ENCODE data around the gene TUBAL3. TPM values are rescaled to one million over a fixed set of nuclear protein-coding genes. Genes with fewer than 3 reads are reported as not detected.

Gene TUBAL3
- total RNA-seq, 1 experiment from 2014 or later: not detected

GRCh38 chr10:5440206-5440605 is 35.6 kb upstream of the TUBAL3 start:
- BruUV-seq (replicated peaks): no TSS peak
- ATAC-seq (no peak), DNase-seq (ENCODE audit: low read depth, low spot score) (no peak)
- in situ Hi-C loops (cut with HindIII; ENCODE audit: low pct_unique_long_range_greater_than_20kb, low sequenced_read_pairs) (no loop called here), intact Hi-C loops (cut with micrococcal nuclease; ENCODE audit: unreplicated experiment) (no loop called here)
- Histone ChIP-seq H3K4me1 (ENCODE audit: control insufficient read depth, insufficient read depth, low read length) (no peaks in the 10 kb centered on the region), H3K27ac (ENCODE audit: low read length) (no peak overlapping the region), H3K9me3 (ENCODE audit: control insufficient read depth, insufficient read depth, low read depth, low read length) (no peaks in the 10 kb centered on the region), H3K27me3 (ENCODE audit: control insufficient read depth, insufficient read depth, low read length) (no peaks in the 10 kb centered on the region), H3K36me3 (ENCODE audit: control insufficient read depth, insufficient read depth, low read length) (no peaks in the 10 kb centered on the region), H3K4me3 (ENCODE audit: low read depth in 2 of 2, low read length in 2 of 2) (no peak overlapping the region)
- ChIA-PET CTCF (no interaction called here), POLR2A (no interaction called here)
- TF ChIP-seq, protein P1, sequence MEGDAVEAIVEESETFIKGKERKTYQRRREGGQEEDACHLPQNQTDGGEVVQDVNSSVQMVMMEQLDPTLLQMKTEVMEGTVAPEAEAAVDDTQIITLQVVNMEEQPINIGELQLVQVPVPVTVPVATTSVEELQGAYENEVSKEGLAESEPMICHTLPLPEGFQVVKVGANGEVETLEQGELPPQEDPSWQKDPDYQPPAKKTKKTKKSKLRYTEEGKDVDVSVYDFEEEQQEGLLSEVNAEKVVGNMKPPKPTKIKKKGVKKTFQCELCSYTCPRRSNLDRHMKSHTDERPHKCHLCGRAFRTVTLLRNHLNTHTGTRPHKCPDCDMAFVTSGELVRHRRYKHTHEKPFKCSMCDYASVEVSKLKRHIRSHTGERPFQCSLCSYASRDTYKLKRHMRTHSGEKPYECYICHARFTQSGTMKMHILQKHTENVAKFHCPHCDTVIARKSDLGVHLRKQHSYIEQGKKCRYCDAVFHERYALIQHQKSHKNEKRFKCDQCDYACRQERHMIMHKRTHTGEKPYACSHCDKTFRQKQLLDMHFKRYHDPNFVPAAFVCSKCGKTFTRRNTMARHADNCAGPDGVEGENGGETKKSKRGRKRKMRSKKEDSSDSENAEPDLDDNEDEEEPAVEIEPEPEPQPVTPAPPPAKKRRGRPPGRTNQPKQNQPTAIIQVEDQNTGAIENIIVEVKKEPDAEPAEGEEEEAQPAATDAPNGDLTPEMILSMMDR (IDR thresholded peaks at IDR 0.05): no peak
- TF ChIP-seq, protein P2, sequence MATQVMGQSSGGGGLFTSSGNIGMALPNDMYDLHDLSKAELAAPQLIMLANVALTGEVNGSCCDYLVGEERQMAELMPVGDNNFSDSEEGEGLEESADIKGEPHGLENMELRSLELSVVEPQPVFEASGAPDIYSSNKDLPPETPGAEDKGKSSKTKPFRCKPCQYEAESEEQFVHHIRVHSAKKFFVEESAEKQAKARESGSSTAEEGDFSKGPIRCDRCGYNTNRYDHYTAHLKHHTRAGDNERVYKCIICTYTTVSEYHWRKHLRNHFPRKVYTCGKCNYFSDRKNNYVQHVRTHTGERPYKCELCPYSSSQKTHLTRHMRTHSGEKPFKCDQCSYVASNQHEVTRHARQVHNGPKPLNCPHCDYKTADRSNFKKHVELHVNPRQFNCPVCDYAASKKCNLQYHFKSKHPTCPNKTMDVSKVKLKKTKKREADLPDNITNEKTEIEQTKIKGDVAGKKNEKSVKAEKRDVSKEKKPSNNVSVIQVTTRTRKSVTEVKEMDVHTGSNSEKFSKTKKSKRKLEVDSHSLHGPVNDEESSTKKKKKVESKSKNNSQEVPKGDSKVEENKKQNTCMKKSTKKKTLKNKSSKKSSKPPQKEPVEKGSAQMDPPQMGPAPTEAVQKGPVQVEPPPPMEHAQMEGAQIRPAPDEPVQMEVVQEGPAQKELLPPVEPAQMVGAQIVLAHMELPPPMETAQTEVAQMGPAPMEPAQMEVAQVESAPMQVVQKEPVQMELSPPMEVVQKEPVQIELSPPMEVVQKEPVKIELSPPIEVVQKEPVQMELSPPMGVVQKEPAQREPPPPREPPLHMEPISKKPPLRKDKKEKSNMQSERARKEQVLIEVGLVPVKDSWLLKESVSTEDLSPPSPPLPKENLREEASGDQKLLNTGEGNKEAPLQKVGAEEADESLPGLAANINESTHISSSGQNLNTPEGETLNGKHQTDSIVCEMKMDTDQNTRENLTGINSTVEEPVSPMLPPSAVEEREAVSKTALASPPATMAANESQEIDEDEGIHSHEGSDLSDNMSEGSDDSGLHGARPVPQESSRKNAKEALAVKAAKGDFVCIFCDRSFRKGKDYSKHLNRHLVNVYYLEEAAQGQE (IDR thresholded peaks at IDR 0.05; ENCODE audit: insufficient read depth in 1 of 2, low read depth in 2 of 2, low read length in 1 of 2): no peak
- no peak for TF ChIP-seq SIN3A (IDR thresholded peaks at IDR 0.05; ENCODE audit: borderline replicate concordance, insufficient read depth, low read depth, low read length)
- TF ChIP-seq TCF7L2 (IDR thresholded peaks at IDR 0.05; ENCODE audit: low read depth, low read length): no peak

- H3K27ac ChIP-seq (ENCODE audit: low read length): no peak overlapping the region
- H3K4me3 ChIP-seq (ENCODE audit: low read depth in 2 of 2, low read length in 2 of 2): no peak overlapping the region
- H3K27me3 ChIP-seq (ENCODE audit: control insufficient read depth, insufficient read depth, low read length): no peaks in the 10 kb centered on the region
- peaks cover 3% of the 10 kb centered on the region; the same call in 1 of the 2 replicates for H3K36me3 ChIP-seq (ENCODE audit: control insufficient read depth, insufficient read depth, low read length)
- ATAC-seq (no peak), DNase-seq (ENCODE audit: low read depth, low spot score) (no peak)
- in situ Hi-C loops (cut with HindIII; ENCODE audit: low pct_unique_long_range_greater_than_20kb, low sequenced_read_pairs) (no loop called here), intact Hi-C loops (cut with micrococcal nuclease; ENCODE audit: unreplicated experiment) (no loop called here)
- TF ChIP-seq, protein P1 (IDR thresholded peaks at IDR 0.05): no peak
- TF ChIP-seq POLR2AphosphoS5 (IDR thresholded peaks at IDR 0.05; ENCODE audit: low read depth, low read length) (no peak), SIN3A (IDR thresholded peaks at IDR 0.05; ENCODE audit: borderline replicate concordance, insufficient read depth, low read depth, low read length) (no peak), TCF7L2 (IDR thresholded peaks at IDR 0.05; ENCODE audit: low read depth, low read length) (no peak)
- no TSS peak for BruUV-seq (replicated peaks)
- H3K4me1 ChIP-seq (ENCODE audit: control insufficient read depth, insufficient read depth, low read length): no peaks in the 10 kb centered on the region
- CTCF ChIA-PET: no interaction called here
- POLR2A ChIA-PET: no interaction called here
- no peaks in the 10 kb centered on the region for H3K9me3 ChIP-seq (ENCODE audit: control insufficient read depth, insufficient read depth, low read depth, low read length)
Measured at GRCh38 chr10:5435328-5435727, 30.7 kb upstream of the TUBAL3 start.

All from Panc1 (cell line).